Body of pancreas (tissue), 4 donors: ENCODE data around the gene ADCY2.

Experiments used
- CTCF ChIP-seq, 7 experiments: fragments of 450-650 bp in 4 of 7; fragments of 200-600 bp in 3 of 7; sonication (generic) in 3 of 7; IDR thresholded peaks; one replicate each; pipeline ENCODE4 v1.5.1; 2016 to 2019; ENCODE audit warnings: antibody characterized with exemption in 7 of 7
- POLR2A ChIP-seq, 3 donors: fragments of 450-650 bp; IDR thresholded peaks; one replicate each; pipeline ENCODE4 v1.6.1; 2016; ENCODE audit warnings: antibody characterized with exemption in 3 of 3, mild to moderate bottlenecking in 2 of 3

- no peak for TF ChIP-seq CTCF (IDR thresholded peaks at IDR 0.05)
- TF ChIP-seq POLR2A (IDR thresholded peaks at IDR 0.05): no peak
Observed at GRCh38 chr5:7456206-7456605, 60.3 kb downstream of the ADCY2 start.
